Measurements from ENCODE around the gene ZBTB20.

ZBTB20 gene

GRCh38 chr3:114674036-114674435 lies 473.1 kb downstream of the ZBTB20 start:
- H3K4me3 ChIP-seq (ENCODE audit: extremely low read depth, insufficient read depth, low read length, poor library complexity, severe bottlenecking), result no peak overlapping the region
- no CpG with 5 or more reads among the region's 2 CpGs for WGBS, 2 experiments (ENCODE audit: insufficient coverage in 2 of 2)
- no peaks in the 10 kb centered on the region for H3K9me3 ChIP-seq (ENCODE audit: control insufficient read depth, low read length)

GRCh38 chr3:114673481-114673880 lies 473.6 kb downstream of the ZBTB20 start:
- H3K27ac ChIP-seq (ENCODE audit: low read depth, low read length, severe bottlenecking), result no peak overlapping the region
- H3K4me1 ChIP-seq (ENCODE audit: control insufficient read depth, insufficient read depth, low read length, poor library complexity, severe bottlenecking), result no peaks in the 10 kb centered on the region
- WGBS, 2 experiments (ENCODE audit: insufficient coverage in 2 of 2), result no CpG with 5 or more reads among the region's 2 CpGs
- H3K4me3 ChIP-seq (ENCODE audit: extremely low read depth, insufficient read depth, low read length, poor library complexity, severe bottlenecking), result no peak overlapping the region
- H3K36me3 ChIP-seq (ENCODE audit: control insufficient read depth, insufficient read depth, low read length), result no peaks in the 10 kb centered on the region
- no peaks in the 10 kb centered on the region for H3K9me3 ChIP-seq (ENCODE audit: control insufficient read depth, low read length)

More at GRCh38 chr3:114674036-114674435, 473.1 kb downstream of the ZBTB20 start:
- Histone ChIP-seq H3K36me3 (ENCODE audit: control insufficient read depth, insufficient read depth, low read length) (no peaks in the 10 kb centered on the region), H3K4me1 (ENCODE audit: control insufficient read depth, insufficient read depth, low read length, poor library complexity, severe bottlenecking) (no peaks in the 10 kb centered on the region), H3K27ac (ENCODE audit: low read depth, low read length, severe bottlenecking) (no peak overlapping the region)

GRCh38 chr3:114672692-114673447 lies 474.2 kb downstream of the ZBTB20 start:
- 89% methylated on average over 1 of the region's 6 CpGs; no CpG with 5 or more reads in 1 of the 2 experiments for WGBS, 2 experiments (ENCODE audit: insufficient coverage in 2 of 2)
- no peaks in the 10 kb centered on the region for H3K36me3 ChIP-seq (ENCODE audit: control insufficient read depth, insufficient read depth, low read length)
- no peak overlapping the region for H3K27ac ChIP-seq (ENCODE audit: low read depth, low read length, severe bottlenecking)

GRCh38 chr3:114671741-114672510 lies 475.2 kb downstream of the ZBTB20 start:
- Histone ChIP-seq H3K4me1 (ENCODE audit: control insufficient read depth, insufficient read depth, low read length, poor library complexity, severe bottlenecking) (peaks cover under 1% of the 10 kb centered on the region), H3K27ac (ENCODE audit: low read depth, low read length, severe bottlenecking) (no peak overlapping the region), H3K4me3 (ENCODE audit: extremely low read depth, insufficient read depth, low read length, poor library complexity, severe bottlenecking) (no peak overlapping the region), H3K36me3 (ENCODE audit: control insufficient read depth, insufficient read depth, low read length) (no peaks in the 10 kb centered on the region), H3K9me3 (ENCODE audit: control insufficient read depth, low read length) (no peaks in the 10 kb centered on the region)
- WGBS, 2 experiments (ENCODE audit: insufficient coverage in 2 of 2), result no CpG with 5 or more reads among the region's 4 CpGs

More at GRCh38 chr3:114672692-114673447, 474.2 kb downstream of the ZBTB20 start:
- Histone ChIP-seq H3K4me3 (ENCODE audit: extremely low read depth, insufficient read depth, low read length, poor library complexity, severe bottlenecking) (no peak overlapping the region), H3K9me3 (ENCODE audit: control insufficient read depth, low read length) (no peaks in the 10 kb centered on the region), H3K4me1 (ENCODE audit: control insufficient read depth, insufficient read depth, low read length, poor library complexity, severe bottlenecking) (no peaks in the 10 kb centered on the region)

GRCh38 chr3:114669614-114670013 lies 477.5 kb downstream of the ZBTB20 start:
- Histone ChIP-seq H3K27ac (ENCODE audit: low read depth, low read length, severe bottlenecking) (no peak overlapping the region), H3K36me3 (ENCODE audit: control insufficient read depth, insufficient read depth, low read length) (no peaks in the 10 kb centered on the region), H3K9me3 (ENCODE audit: control insufficient read depth, low read length) (no peaks in the 10 kb centered on the region), H3K4me1 (ENCODE audit: control insufficient read depth, insufficient read depth, low read length, poor library complexity, severe bottlenecking) (peaks cover 3% of the 10 kb centered on the region), H3K4me3 (ENCODE audit: extremely low read depth, insufficient read depth, low read length, poor library complexity, severe bottlenecking) (no peak overlapping the region)
- WGBS, 2 experiments (ENCODE audit: insufficient coverage in 2 of 2), result 88 to 100% methylated on average over 1 of the region's 1 CpG

- H3K4me3 ChIP-seq (ENCODE audit: extremely low read depth, insufficient read depth, low read length, poor library complexity, severe bottlenecking), result no peak overlapping the region
- no peaks in the 10 kb centered on the region for H3K36me3 ChIP-seq (ENCODE audit: control insufficient read depth, insufficient read depth, low read length)
- no peaks in the 10 kb centered on the region for H3K9me3 ChIP-seq (ENCODE audit: control insufficient read depth, low read length)
- 80% methylated on average over 1 of the region's 2 CpGs; no CpG with 5 or more reads in 1 of the 2 experiments for whole genome bisulfite sequencing, 2 experiments (ENCODE audit: insufficient coverage in 2 of 2)
- H3K27ac ChIP-seq (ENCODE audit: low read depth, low read length, severe bottlenecking), result no peak overlapping the region
- peaks cover 3% of the 10 kb centered on the region for H3K4me1 ChIP-seq (ENCODE audit: control insufficient read depth, insufficient read depth, low read length, poor library complexity, severe bottlenecking)
Measured at GRCh38 chr3:114668099-114668498, 479.0 kb downstream of the ZBTB20 start.

GRCh38 chr3:114666623-114667022 lies 480.5 kb downstream of the ZBTB20 start:
- WGBS, 2 experiments (ENCODE audit: insufficient coverage in 2 of 2), result no CpG with 5 or more reads among the region's 3 CpGs
- peaks cover 3% of the 10 kb centered on the region for H3K4me1 ChIP-seq (ENCODE audit: control insufficient read depth, insufficient read depth, low read length, poor library complexity, severe bottlenecking)
- no peak overlapping the region for H3K4me3 ChIP-seq (ENCODE audit: extremely low read depth, insufficient read depth, low read length, poor library complexity, severe bottlenecking)
- H3K9me3 ChIP-seq (ENCODE audit: control insufficient read depth, low read length), result no peaks in the 10 kb centered on the region
- H3K27ac ChIP-seq (ENCODE audit: low read depth, low read length, severe bottlenecking), result peak overlapping the region; percentile 24
- H3K36me3 ChIP-seq (ENCODE audit: control insufficient read depth, insufficient read depth, low read length), result no peaks in the 10 kb centered on the region

- H3K36me3 ChIP-seq (ENCODE audit: control insufficient read depth, insufficient read depth, low read length), result no peaks in the 10 kb centered on the region
- H3K27ac ChIP-seq (ENCODE audit: low read depth, low read length, severe bottlenecking), result no peak overlapping the region
- peaks cover 13% of the 10 kb centered on the region for H3K4me1 ChIP-seq (ENCODE audit: control insufficient read depth, insufficient read depth, low read length, poor library complexity, severe bottlenecking)
- no peak overlapping the region for H3K4me3 ChIP-seq (ENCODE audit: extremely low read depth, insufficient read depth, low read length, poor library complexity, severe bottlenecking)
- H3K9me3 ChIP-seq (ENCODE audit: control insufficient read depth, low read length), result no peaks in the 10 kb centered on the region
Measured at GRCh38 chr3:114664006-114664405, 483.1 kb downstream of the ZBTB20 start.

GRCh38 chr3:114660808-114661207 lies 486.3 kb downstream of the ZBTB20 start:
- Histone ChIP-seq H3K36me3 (ENCODE audit: control insufficient read depth, insufficient read depth, low read length) (no peaks in the 10 kb centered on the region), H3K27ac (ENCODE audit: low read depth, low read length, severe bottlenecking) (no peak overlapping the region), H3K4me3 (ENCODE audit: extremely low read depth, insufficient read depth, low read length, poor library complexity, severe bottlenecking) (no peak overlapping the region), H3K9me3 (ENCODE audit: control insufficient read depth, low read length) (no peaks in the 10 kb centered on the region), H3K4me1 (ENCODE audit: control insufficient read depth, insufficient read depth, low read length, poor library complexity, severe bottlenecking) (peaks cover 10% of the 10 kb centered on the region)
- WGBS, 2 experiments (ENCODE audit: insufficient coverage in 2 of 2), result no CpG with 5 or more reads among the region's 1 CpG

GRCh38 chr3:114660124-114660523 lies 487.0 kb downstream of the ZBTB20 start:
- Histone ChIP-seq H3K9me3 (ENCODE audit: control insufficient read depth, low read length) (no peaks in the 10 kb centered on the region), H3K4me1 (ENCODE audit: control insufficient read depth, insufficient read depth, low read length, poor library complexity, severe bottlenecking) (peaks cover 10% of the 10 kb centered on the region), H3K27ac (ENCODE audit: low read depth, low read length, severe bottlenecking) (no peak overlapping the region), H3K36me3 (ENCODE audit: control insufficient read depth, insufficient read depth, low read length) (no peaks in the 10 kb centered on the region), H3K4me3 (ENCODE audit: extremely low read depth, insufficient read depth, low read length, poor library complexity, severe bottlenecking) (no peak overlapping the region)
- 83 to 90% methylated on average over 4 to 5 of the region's 6 CpGs for WGBS, 2 experiments (ENCODE audit: insufficient coverage in 2 of 2)
